ENCODE results near the gene CSF3R. TPM values are rescaled to one million over a fixed set of nuclear protein-coding genes. Genes with fewer than 3 reads are reported as not detected.
A peak's percentile ranks its signal among the peaks of the same experiment; 100 is the strongest.

Gene CSF3R
- total and polyA plus RNA-seq, 9 of the 15 experiments (the other 6 are each of a cell fraction or from before 2014, with no cell fraction given): 0.21 to 0.86 (median 0.40) TPM; not detected in 1

- Histone ChIP-seq H3K27me3 (ENCODE audit: control insufficient read depth in 2 of 2, insufficient read depth in 2 of 2, low read length in 2 of 2) (no peaks in the 10 kb centered on the region), H3K79me2 (ENCODE audit: control insufficient read depth, insufficient read depth, low read length) (no peaks in the 10 kb centered on the region), H2AFZ (ENCODE audit: low read depth, low read length) (peak overlapping the region; percentile 58), H3K4me1 (replicated peaks in 1 of 2; ENCODE audit: control insufficient read depth in 2 of 2, insufficient read depth in 2 of 2, low read length in 2 of 2) (peaks cover 0 to 3% of the 10 kb centered on the region in 2 experiments; a peak in 2 of 5 replicates), H3K27ac (ENCODE audit: extremely low read depth, low read depth, low read length) (no peak overlapping the region), H4K20me1 (replicated peaks; ENCODE audit: control insufficient read depth, insufficient read depth, low read length) (no peaks in the 10 kb centered on the region), H3K9me1 (ENCODE audit: control insufficient read depth, insufficient read depth, low read length) (no peaks in the 10 kb centered on the region), H3K9ac (ENCODE audit: insufficient read depth in 1 of 2, low read depth in 2 of 2, low read length in 2 of 2) (no peak overlapping the region; a peak in 1 of 4 replicates), H3K4me2 (ENCODE audit: insufficient read depth, low read length) (no peak overlapping the region), H3K36me3 (ENCODE audit: control insufficient read depth, insufficient read depth, low read length) (no peaks in the 10 kb centered on the region), H3K9me3 (replicated peaks; ENCODE audit: control insufficient read depth, insufficient read depth, low read depth, low read length) (no peaks in the 10 kb centered on the region), H3K4me3 (no peak overlapping the region)
- intact Hi-C loops (cut with micrococcal nuclease) (loop anchor here (2.0 to 10.0 kb wide), 4 partner anchors 53 to 321 kb away; no protein-coding TSS in a partner anchor), in situ Hi-C loops (cut with MboI) (loop anchor here (5.0 kb wide), 2 partner anchors 74 to 319 kb away; no protein-coding TSS in a partner anchor)
- DNase-seq (ENCODE audit: extremely low read depth in 1 of 4, low spot score in 3 of 4): no peak
- no peak for FAIRE-seq
- ATAC-seq: no peak
- POLR2A ChIA-PET: interaction anchor here (0.5 to 1.1 kb wide), 8 partner anchors 22 to 272 kb away, joined by 3 to 5 read pairs (median 3); partner anchors contain the start of genes MAP7D1, MRPS15 and TRAPPC3
- CTCF ChIA-PET (ENCODE audit: low intra/inter-chr PET ratio): interaction anchor here (0.9 to 3.0 kb wide), 5 partner anchors 79 to 322 kb away, joined by 4 to 27 read pairs (median 7); partner anchors contain the start of gene TRAPPC3
- 34% methylated on average over 7 of the region's 7 CpGs for WGBS (ENCODE audit: insufficient coverage, low coverage, missing lambda C conversion rate)
- no TSS peak for BruUV-seq (replicated peaks)
- TF ChIP-seq HOMEZ (CRISPR knock-in tag; IDR thresholded peaks at IDR 0.05): no peak
- no peak for TF ChIP-seq ZBTB17 (CRISPR knock-in tag; IDR thresholded peaks at IDR 0.05)
- TF ChIP-seq ZBTB49 (CRISPR knock-in tag; IDR thresholded peaks at IDR 0.05; ENCODE audit: borderline replicate concordance): no peak
- TF ChIP-seq ZNF316 (IDR thresholded peaks at IDR 0.05): peak; percentile 53
- TF ChIP-seq CEBPZ (IDR thresholded peaks at IDR 0.05; ENCODE audit: borderline replicate concordance, low read depth, low read length): 0 out of 2 replicates have a peak, but pooled peaks have one; percentile 3
- 0 out of 2 replicates have a peak, but pooled peaks have one; percentile 10 for TF ChIP-seq MAFG (tag; conservative IDR thresholded peaks at IDR 0.05)
- peak; percentile 36; the same call in 1 of the 2 replicates for TF ChIP-seq C11orf30 (IDR thresholded peaks at IDR 0.05; ENCODE audit: low read depth)
- no peak for TF ChIP-seq MXI1 (IDR thresholded peaks at IDR 0.05; ENCODE audit: low read depth, low read length)
- no peak for TF ChIP-seq TSHZ1 (CRISPR knock-in tag; IDR thresholded peaks at IDR 0.05)
- no peak for TF ChIP-seq CBX1 (IDR thresholded peaks at IDR 0.05; ENCODE audit: low read depth)
- TF ChIP-seq DMBX1 (CRISPR knock-in tag; IDR thresholded peaks at IDR 0.05; ENCODE audit: borderline replicate concordance): no peak
Observed at GRCh38 chr1:36421649-36422048, 61.1 kb downstream of the CSF3R start.

Measured in K562 (cell line).